SH-SY5Y (cell line): Measurements from ENCODE around the gene GNB4.

ENCODE experiments used
- GATA2 ChIP-seq: IDR thresholded peaks from 2 replicates; pipeline ENCODE4 v1.6.1; 2011; ENCODE audit warnings: mild to moderate bottlenecking, low read depth, low read length
- GATA3 ChIP-seq: IDR thresholded peaks from 2 replicates; pipeline ENCODE4 v1.6.1; 2011; ENCODE audit warnings: low read depth, mild to moderate bottlenecking, low read length, moderate library complexity

GNB4 gene

GRCh38 chr3:179452872-179453271 is 1.6 kb upstream of the GNB4 start:
- TF ChIP-seq GATA3 (no peak), GATA2 (no peak)

- no peak for TF ChIP-seq GATA2
- TF ChIP-seq GATA3, result no peak
These were observed 900 bp upstream of the GNB4 start for GRCh38 chr3:179452176-179452564.

GRCh38 chr3:179450901-179451264 is 387 bp downstream of the GNB4 start:
- TF ChIP-seq GATA3 (no peak), GATA2 (no peak)

GRCh38 chr3:179450261-179450701 is 989 bp downstream of the GNB4 start:
- no peak for TF ChIP-seq GATA3
- TF ChIP-seq GATA2, result no peak

GRCh38 chr3:179449636-179450035 is 1.6 kb downstream of the GNB4 start:
- TF ChIP-seq GATA3 (no peak), GATA2 (no peak)

- TF ChIP-seq GATA2, result no peak
- TF ChIP-seq GATA3, result no peak
These were observed 4.0 kb downstream of the GNB4 start for GRCh38 chr3:179447251-179447650.

- TF ChIP-seq GATA2 (no peak), GATA3 (no peak)
These were observed 4.8 kb downstream of the GNB4 start for GRCh38 chr3:179446501-179446900.

- no peak for TF ChIP-seq GATA2
These were observed 12.4 kb downstream of the GNB4 start for GRCh38 chr3:179438841-179439240.

GRCh38 chr3:179436517-179436916 is 14.8 kb downstream of the GNB4 start:
- no peak for TF ChIP-seq GATA2
- no peak for TF ChIP-seq GATA3

GRCh38 chr3:179432451-179432850 is 18.8 kb downstream of the GNB4 start:
- TF ChIP-seq GATA3 (no peak), GATA2 (no peak)

GRCh38 chr3:179432021-179432420 is 19.2 kb downstream of the GNB4 start:
- TF ChIP-seq GATA2 (no peak), GATA3 (no peak)

GRCh38 chr3:179430277-179430870 is 20.9 kb downstream of the GNB4 start:
- TF ChIP-seq GATA3, result no peak
- TF ChIP-seq GATA2, result no peak

- TF ChIP-seq GATA3 (no peak), GATA2 (no peak)
These were observed 22.3 kb downstream of the GNB4 start for GRCh38 chr3:179428876-179429548.

- TF ChIP-seq GATA3 (no peak), GATA2 (no peak)
These were observed 26.2 kb downstream of the GNB4 start for GRCh38 chr3:179425075-179425474.

- no peak for TF ChIP-seq GATA3
- no peak for TF ChIP-seq GATA2
These were observed 29.8 kb downstream of the GNB4 start for GRCh38 chr3:179421500-179421899.
